Measurements from ENCODE around the gene CCDC190.

Gene CCDC190

GRCh38 chr1:162903246-162903645 is 42.3 kb upstream of the CCDC190 start:
- TF ChIP-seq TCF12 (IDR thresholded peaks at IDR 0.05; ENCODE audit: low read depth), result no peak
- TF ChIP-seq MAX (IDR thresholded peaks at IDR 0.05), result no peak
- TF ChIP-seq USF1 (IDR thresholded peaks at IDR 0.05), result no peak
- no peak for TF ChIP-seq CREB1 (IDR thresholded peaks at IDR 0.05; ENCODE audit: low read depth)
- no peak for TF ChIP-seq ZBTB7A (IDR thresholded peaks at IDR 0.05; ENCODE audit: low read depth)
- TF ChIP-seq REST (IDR thresholded peaks at IDR 0.05; ENCODE audit: low read depth), result no peak
- TF ChIP-seq TAF1 (IDR thresholded peaks at IDR 0.05; ENCODE audit: low read depth), result no peak

GRCh38 chr1:162902416-162902815 is 41.4 kb upstream of the CCDC190 start:
- TF ChIP-seq TCF12 (IDR thresholded peaks at IDR 0.05; ENCODE audit: low read depth) (no peak), ZBTB7A (IDR thresholded peaks at IDR 0.05; ENCODE audit: low read depth) (no peak), RAD21 (IDR thresholded peaks at IDR 0.05; ENCODE audit: low read depth) (no peak), CEBPB (IDR thresholded peaks at IDR 0.05) (no peak)

- TF ChIP-seq RAD21 (IDR thresholded peaks at IDR 0.05; ENCODE audit: low read depth) (no peak), EP300 (IDR thresholded peaks at IDR 0.05; ENCODE audit: borderline replicate concordance) (no peak), REST (IDR thresholded peaks at IDR 0.05; ENCODE audit: low read depth) (no peak), CREB1 (IDR thresholded peaks at IDR 0.05; ENCODE audit: low read depth) (no peak), TCF12 (IDR thresholded peaks at IDR 0.05; ENCODE audit: low read depth) (no peak), EGR1 (IDR thresholded peaks at IDR 0.05) (no peak), CEBPB (IDR thresholded peaks at IDR 0.05) (no peak), TEAD4 (IDR thresholded peaks at IDR 0.05) (no peak), MAX (IDR thresholded peaks at IDR 0.05) (no peak), TAF1 (IDR thresholded peaks at IDR 0.05; ENCODE audit: low read depth) (no peak), YY1 (IDR thresholded peaks at IDR 0.05; ENCODE audit: low read depth) (no peak), NFIC (IDR thresholded peaks at IDR 0.05) (no peak), FOXM1 (IDR thresholded peaks at IDR 0.05; ENCODE audit: borderline replicate concordance, low read depth) (no peak), USF1 (IDR thresholded peaks at IDR 0.05) (no peak), ZBTB7A (IDR thresholded peaks at IDR 0.05; ENCODE audit: low read depth) (no peak)
These were observed 40.3 kb upstream of the CCDC190 start for GRCh38 chr1:162901243-162901642.

GRCh38 chr1:162899422-162900146 is 38.6 kb upstream of the CCDC190 start:
- TF ChIP-seq YY1 (IDR thresholded peaks at IDR 0.05; ENCODE audit: low read depth) (no peak), ZBTB7A (IDR thresholded peaks at IDR 0.05; ENCODE audit: low read depth) (no peak), EP300 (IDR thresholded peaks at IDR 0.05; ENCODE audit: borderline replicate concordance) (no peak), CREB1 (IDR thresholded peaks at IDR 0.05; ENCODE audit: low read depth) (no peak), TAF1 (IDR thresholded peaks at IDR 0.05; ENCODE audit: low read depth) (no peak), REST (IDR thresholded peaks at IDR 0.05; ENCODE audit: low read depth) (no peak), MAX (IDR thresholded peaks at IDR 0.05) (no peak), FOXM1 (IDR thresholded peaks at IDR 0.05; ENCODE audit: borderline replicate concordance, low read depth) (no peak), TCF12 (IDR thresholded peaks at IDR 0.05; ENCODE audit: low read depth) (no peak), TEAD4 (IDR thresholded peaks at IDR 0.05) (no peak), EGR1 (IDR thresholded peaks at IDR 0.05) (no peak), CEBPB (IDR thresholded peaks at IDR 0.05) (no peak), RAD21 (IDR thresholded peaks at IDR 0.05; ENCODE audit: low read depth) (no peak), USF1 (IDR thresholded peaks at IDR 0.05) (no peak), NFIC (IDR thresholded peaks at IDR 0.05) (no peak)
